ENCODE measurements around the gene EIF2AK2.

- TF ChIP-seq CTCF (IDR thresholded peaks at IDR 0.05; ENCODE audit: low read length) (no peak), EZH2phosphoT487 (IDR thresholded peaks at IDR 0.05; ENCODE audit: low read length) (no peak)
These were observed 44.8 kb downstream of the EIF2AK2 start for GRCh38 chr2:37111958-37112357.

All from MM.1S (cell line).